Effector memory CD8-positive, alpha-beta T cell (primary cell): ENCODE measurements around the gene KAT2A.
A peak's percentile ranks its signal among the peaks of the same experiment; 100 is the strongest.

Experiments
- ATAC-seq: fragments of 150-1000 bp; cut with Tn5 transposase; replicated peaks from 2 replicates; pipeline ENCODE4 v1.10.0; 2021; ENCODE audit warnings: mild to moderate bottlenecking, moderate library complexity
- DNase-seq, 3 experiments: peaks; one replicate each; pipeline ENCODE4 v3.0.0; 2021
- H3K27ac Mint-ChIP-seq, 2 donors: one replicate each; pipeline ENCODE4 v1.8.0; 2022; ENCODE audit warnings: mild to moderate bottlenecking in 2 of 2, mixed read lengths in 2 of 2, moderate library complexity in 2 of 2
- H3K27me3 Mint-ChIP-seq, 2 donors: one replicate each; pipeline ENCODE4 v1.8.0; 2022; ENCODE audit warnings: mixed read lengths in 2 of 2
- H3K36me3 Mint-ChIP-seq: one replicate; pipeline ENCODE4 v1.8.0; 2022; ENCODE audit warnings: mild to moderate bottlenecking, moderate library complexity, mixed read lengths; ENCODE audit not compliant: insufficient read depth
- H3K4me1 Mint-ChIP-seq, 2 donors: one replicate each; pipeline ENCODE4 v1.8.0; 2022; ENCODE audit warnings: low read depth in 2 of 2, mixed read lengths in 2 of 2
- H3K4me3 Mint-ChIP-seq, 2 donors: one replicate each; pipeline ENCODE4 v1.8.0; 2022; ENCODE audit warnings: mild to moderate bottlenecking in 2 of 2, mixed read lengths in 2 of 2, moderate library complexity in 2 of 2
- H3K9me3 Mint-ChIP-seq, 2 donors: one replicate each; pipeline ENCODE4 v1.8.0; 2022; ENCODE audit warnings: mixed read lengths in 2 of 2

Gene KAT2A

GRCh38 chr17:42116705-42117396 lies 4.3 kb downstream of the KAT2A start:
- DNase-seq: peak; percentile 80 to 89 (median 87)
- Mint-ChIP-seq H3K27me3 (no peaks in the 10 kb centered on the region), H3K27ac (peak overlapping the region in 1 of 2 donors; percentile 73), H3K9me3 (no peaks in the 10 kb centered on the region), H3K4me3 (no peak overlapping the region), H3K36me3 (peaks cover 21% of the 10 kb centered on the region), H3K4me1 (peaks cover 23 to 31% of the 10 kb centered on the region in 2 donors)
- peak; percentile 43 for ATAC-seq

GRCh38 chr17:42114118-42114517 lies 7.0 kb downstream of the KAT2A start:
- ATAC-seq (no peak), DNase-seq (no peak)
- Mint-ChIP-seq H3K27me3 (no peaks in the 10 kb centered on the region), H3K9me3 (no peaks in the 10 kb centered on the region), H3K36me3 (peaks cover 22% of the 10 kb centered on the region), H3K4me1 (peaks cover 26 to 36% of the 10 kb centered on the region in 2 donors), H3K27ac (peak overlapping the region; percentile 15 to 93), H3K4me3 (peak overlapping the region in 1 of 2 donors; percentile 40)

GRCh38 chr17:42113293-42114069 lies 7.7 kb downstream of the KAT2A start:
- peaks cover 26 to 34% of the 10 kb centered on the region in 2 donors for H3K4me1 Mint-ChIP-seq
- peaks cover 25% of the 10 kb centered on the region for H3K36me3 Mint-ChIP-seq
- ATAC-seq (no peak), DNase-seq (no peak)
- H3K27me3 Mint-ChIP-seq: no peaks in the 10 kb centered on the region
- H3K9me3 Mint-ChIP-seq: no peaks in the 10 kb centered on the region
- H3K27ac Mint-ChIP-seq: peak overlapping the region; percentile 93 to 98
- H3K4me3 Mint-ChIP-seq: no peak overlapping the region

DNA sequence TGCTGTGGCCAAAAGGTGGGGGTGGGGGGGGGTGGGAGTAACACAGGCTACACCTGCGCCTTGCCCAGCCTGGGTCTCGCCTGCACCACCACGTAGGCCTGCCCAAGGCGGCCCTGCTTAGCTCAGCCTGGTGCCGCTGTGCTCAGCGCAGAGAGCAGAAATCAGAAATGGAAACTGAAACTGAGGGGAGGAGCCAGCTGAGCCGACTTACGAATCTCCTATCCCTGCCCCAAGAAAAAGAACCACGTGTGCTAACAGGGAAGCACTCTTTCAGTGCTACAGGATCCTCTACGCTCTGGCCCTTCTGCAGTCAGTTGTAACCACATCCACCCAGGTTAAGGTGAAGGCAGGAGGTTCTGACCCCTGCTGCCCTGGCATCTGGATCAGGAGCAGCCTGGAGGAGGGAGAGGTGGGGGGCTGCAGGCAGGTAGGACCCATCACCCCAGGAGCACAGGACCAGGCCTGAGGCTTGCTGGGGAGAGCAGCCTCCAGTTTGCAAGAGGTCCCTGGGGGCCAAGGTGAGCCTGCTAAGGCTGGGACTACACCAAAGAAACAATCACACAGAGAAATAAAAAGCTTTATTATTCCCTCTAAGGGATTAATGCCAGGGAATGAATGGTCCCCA lies 8.5 kb downstream of the KAT2A start, which contains the start of gene DHX58:
TSS of gene DHX58 (minus strand) at position 163 of the 625 bp plus-strand sequence. CDS start 822 bp downstream, outside the sequence.
- Mint-ChIP-seq H3K27ac (peak within 1 kb of the TSS; percentile 93 to 98), H3K27me3 (no peaks in the 10 kb centered on the region), H3K4me1 (peaks cover 30 to 40% of the 10 kb centered on the region in 2 donors), H3K4me3 (peak within 1 kb of the TSS; percentile 79 to 93), H3K9me3 (no peaks in the 10 kb centered on the region), H3K36me3 (peaks cover 29% of the 10 kb centered on the region)
- DNase-seq (peak; percentile 75 to 80 (median 75)), ATAC-seq (peak; percentile 86)

DNA sequence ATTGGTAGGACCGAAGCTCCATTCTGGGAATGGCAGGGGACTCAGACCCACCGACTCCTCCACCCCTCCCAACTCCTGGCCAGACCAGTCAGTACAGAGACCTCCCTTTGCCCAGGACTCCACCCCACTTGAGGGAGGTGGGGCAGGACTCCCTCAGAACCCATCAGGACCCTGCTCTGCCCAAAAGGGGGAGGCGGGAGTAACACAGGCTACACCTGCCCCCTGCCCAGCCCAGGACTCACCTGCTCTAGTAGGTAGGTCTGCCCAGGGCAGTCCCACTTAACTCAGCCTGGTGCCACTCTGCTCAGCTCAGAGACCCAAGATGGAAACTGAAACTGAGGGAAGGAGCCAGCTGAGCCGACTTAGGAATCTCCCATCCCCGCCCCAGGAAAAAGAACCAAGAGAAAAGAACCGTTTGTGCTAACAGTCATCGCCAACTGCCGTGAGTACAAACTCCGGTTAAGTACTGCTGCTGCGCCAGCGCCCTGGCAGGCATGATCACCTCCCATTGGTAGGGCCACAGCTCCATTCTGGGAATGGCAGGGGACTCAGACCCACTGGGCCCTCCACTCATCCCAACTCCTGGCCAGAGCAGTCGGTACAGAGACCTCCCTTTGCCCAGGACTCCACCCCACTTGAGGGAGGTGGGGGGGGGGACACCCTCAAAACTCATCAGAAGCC lies 9.2 kb downstream of the KAT2A start:
- peaks cover 32 to 37% of the 10 kb centered on the region in 2 donors for H3K4me1 Mint-ChIP-seq
- DNase-seq (no peak), ATAC-seq (no peak)
- H3K4me3 Mint-ChIP-seq: peak overlapping the region; percentile 79 to 93
- H3K36me3 Mint-ChIP-seq: peaks cover 28% of the 10 kb centered on the region
- H3K27me3 Mint-ChIP-seq: no peaks in the 10 kb centered on the region
- H3K9me3 Mint-ChIP-seq: no peaks in the 10 kb centered on the region
- peak overlapping the region; percentile 93 to 98 for H3K27ac Mint-ChIP-seq

- Mint-ChIP-seq H3K27ac (peak overlapping the region in 1 of 2 donors; percentile 93), H3K9me3 (no peaks in the 10 kb centered on the region), H3K27me3 (no peaks in the 10 kb centered on the region), H3K4me3 (peak overlapping the region; percentile 79 to 93), H3K36me3 (peaks cover 27% of the 10 kb centered on the region), H3K4me1 (peaks cover 26 to 33% of the 10 kb centered on the region in 2 donors)
- DNase-seq (no peak), ATAC-seq (no peak)
Measured at GRCh38 chr17:42111265-42111636, 9.9 kb downstream of the KAT2A start.

- DNase-seq (no peak), ATAC-seq (no peak)
- peaks cover 21 to 31% of the 10 kb centered on the region in 2 donors for H3K4me1 Mint-ChIP-seq
- H3K9me3 Mint-ChIP-seq: no peaks in the 10 kb centered on the region
- peak overlapping the region; percentile 18 to 76 for H3K27ac Mint-ChIP-seq
- peak overlapping the region; percentile 36 to 41 for H3K4me3 Mint-ChIP-seq
- H3K36me3 Mint-ChIP-seq: peaks cover 27% of the 10 kb centered on the region
- H3K27me3 Mint-ChIP-seq: no peaks in the 10 kb centered on the region
Measured at GRCh38 chr17:42110301-42111264, 10.6 kb downstream of the KAT2A start.

DNA sequence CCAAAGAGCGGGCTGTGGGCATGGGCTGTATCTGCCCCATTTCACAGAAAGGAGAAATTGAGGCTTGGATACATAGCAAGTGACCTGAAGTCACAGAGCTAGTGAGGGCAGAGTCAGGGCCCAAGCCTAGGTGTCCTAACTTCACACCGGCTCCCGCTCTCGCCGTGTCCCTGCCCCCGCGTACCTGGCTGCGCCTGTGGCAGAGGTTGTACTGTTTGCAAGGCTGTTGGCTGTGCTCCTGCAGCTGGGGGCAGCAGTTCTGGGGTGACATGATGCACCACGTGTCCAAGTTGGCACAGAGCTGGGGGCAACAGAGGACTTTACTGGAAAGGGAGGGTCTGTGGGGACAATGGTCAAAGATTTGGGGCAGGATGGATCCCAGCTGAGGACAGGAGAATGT lies 12.1 kb downstream of the KAT2A start:
- Mint-ChIP-seq H3K36me3 (peaks cover 27% of the 10 kb centered on the region), H3K4me1 (peaks cover 20 to 31% of the 10 kb centered on the region in 2 donors), H3K9me3 (no peaks in the 10 kb centered on the region), H3K27ac (peak overlapping the region in 1 of 2 donors; percentile 35), H3K4me3 (no peak overlapping the region), H3K27me3 (no peaks in the 10 kb centered on the region)
- ATAC-seq: no peak
- no peak for DNase-seq

- Mint-ChIP-seq H3K27me3 (no peaks in the 10 kb centered on the region), H3K4me1 (peaks cover 19 to 31% of the 10 kb centered on the region in 2 donors), H3K27ac (peak overlapping the region in 1 of 2 donors; percentile 41), H3K9me3 (no peaks in the 10 kb centered on the region), H3K4me3 (peak overlapping the region; percentile 18 to 50), H3K36me3 (peaks cover 25% of the 10 kb centered on the region)
- ATAC-seq (peak; percentile 73), DNase-seq (peak; percentile 78 to 84 (median 84))
Measured at GRCh38 chr17:42107597-42108576, 13.3 kb downstream of the KAT2A start.

- H3K27me3 Mint-ChIP-seq: no peaks in the 10 kb centered on the region
- no peak overlapping the region for H3K27ac Mint-ChIP-seq
- H3K4me1 Mint-ChIP-seq: peaks cover 15 to 26% of the 10 kb centered on the region in 2 donors
- H3K4me3 Mint-ChIP-seq: peak overlapping the region in 1 of 2 donors; percentile 50
- peaks cover 25% of the 10 kb centered on the region for H3K36me3 Mint-ChIP-seq
- DNase-seq (no peak), ATAC-seq (no peak)
- no peaks in the 10 kb centered on the region for H3K9me3 Mint-ChIP-seq
Measured at GRCh38 chr17:42107124-42107523, 14.0 kb downstream of the KAT2A start.

GRCh38 chr17:42106009-42106408 lies 15.2 kb downstream of the KAT2A start:
- Mint-ChIP-seq H3K9me3 (no peaks in the 10 kb centered on the region), H3K4me1 (peaks cover 12 to 20% of the 10 kb centered on the region in 2 donors), H3K27ac (peak overlapping the region in 1 of 2 donors; percentile 17), H3K27me3 (no peaks in the 10 kb centered on the region), H3K36me3 (peaks cover 25% of the 10 kb centered on the region), H3K4me3 (no peak overlapping the region)
- no peak for ATAC-seq
- DNase-seq: no peak
